GM19463 (cell line): ENCODE data around the gene DCK.
"Not testable (repeated sequence)": the region's sequence is repeated elsewhere in the genome, so short reads cannot be mapped to it uniquely, and the experiment has no call there.

ENCODE experiments used
- ATAC-seq: cut with Tn5 transposase; IDR thresholded peaks from one replicate; pipeline ENCODE4 v1.9.1; 2021; ENCODE audit warnings: mild to moderate bottlenecking, moderate library complexity; ENCODE audit not compliant: unreplicated experiment

DCK gene

DNA sequence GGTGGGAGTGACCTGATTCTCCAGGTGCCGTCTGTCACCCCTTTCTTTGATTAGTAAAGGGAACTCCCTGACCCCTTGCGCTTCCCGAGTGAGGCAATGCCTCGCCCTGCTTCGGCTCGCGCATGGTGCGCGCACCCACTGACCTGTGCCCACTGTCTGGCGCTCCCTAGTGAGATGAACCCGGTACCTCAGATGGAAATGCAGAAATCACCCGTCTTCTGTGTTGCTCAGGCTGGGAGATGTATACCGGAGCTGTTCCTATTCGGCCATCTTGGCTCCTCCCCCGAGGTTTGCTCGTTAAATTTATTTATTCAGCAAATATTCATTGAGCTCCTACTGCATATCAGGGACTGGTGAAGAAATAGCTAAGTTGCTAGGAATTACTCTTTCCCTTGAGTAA lies 66.1 kb downstream of the DCK start:
- not testable (repeated sequence) for ATAC-seq

DNA sequence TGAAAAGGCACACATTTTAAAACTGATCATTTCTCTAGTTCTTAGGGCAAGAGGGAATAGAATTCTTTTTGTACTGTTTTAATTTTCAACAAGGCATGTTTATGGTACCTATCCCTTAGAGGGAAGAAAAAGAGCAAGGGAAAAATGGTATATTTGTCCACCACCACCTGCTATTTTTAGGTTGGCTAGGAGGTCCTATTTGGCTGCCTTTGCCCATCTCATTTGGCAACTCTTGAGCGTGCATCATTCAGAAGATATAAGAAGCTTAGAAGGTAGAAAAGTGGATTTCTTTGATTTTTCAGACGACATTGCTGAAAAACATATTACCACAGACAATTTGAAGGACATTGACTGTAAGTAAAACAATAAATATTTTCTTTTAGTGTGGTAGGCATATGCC lies 69.0 kb downstream of the DCK start:
- ATAC-seq: no peak

GRCh38 chr4:71063711-71064110 lies 70.3 kb downstream of the DCK start:
- ATAC-seq: no peak

- ATAC-seq: no peak
These were observed 71.1 kb downstream of the DCK start for GRCh38 chr4:71064521-71064920.

- no peak for ATAC-seq
These were observed 72.6 kb downstream of the DCK start for GRCh38 chr4:71065991-71066510.

GRCh38 chr4:71066737-71067716 lies 73.6 kb downstream of the DCK start:
- ATAC-seq: no peak

DNA sequence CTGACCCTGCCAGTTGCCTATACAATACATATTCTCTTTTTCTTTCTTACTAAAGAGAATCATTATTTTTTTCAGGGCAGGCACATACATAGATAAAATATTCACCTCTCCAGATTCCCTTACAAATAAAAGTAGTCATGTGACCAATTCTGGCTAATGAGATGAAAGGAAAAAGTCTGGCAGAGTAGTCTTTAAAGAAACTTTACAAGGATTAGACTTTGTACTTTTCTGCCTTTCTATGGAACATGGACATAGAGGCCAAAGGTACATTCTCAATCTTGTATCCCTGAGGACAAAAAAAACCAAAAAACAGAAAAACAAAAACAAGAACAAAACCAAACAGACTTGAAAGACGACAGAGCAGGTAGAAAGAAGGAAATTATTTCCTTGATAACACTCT lies 75.6 kb downstream of the DCK start:
- ATAC-seq: no peak

GRCh38 chr4:71070015-71070414 lies 76.6 kb downstream of the DCK start:
- no peak for ATAC-seq

DNA sequence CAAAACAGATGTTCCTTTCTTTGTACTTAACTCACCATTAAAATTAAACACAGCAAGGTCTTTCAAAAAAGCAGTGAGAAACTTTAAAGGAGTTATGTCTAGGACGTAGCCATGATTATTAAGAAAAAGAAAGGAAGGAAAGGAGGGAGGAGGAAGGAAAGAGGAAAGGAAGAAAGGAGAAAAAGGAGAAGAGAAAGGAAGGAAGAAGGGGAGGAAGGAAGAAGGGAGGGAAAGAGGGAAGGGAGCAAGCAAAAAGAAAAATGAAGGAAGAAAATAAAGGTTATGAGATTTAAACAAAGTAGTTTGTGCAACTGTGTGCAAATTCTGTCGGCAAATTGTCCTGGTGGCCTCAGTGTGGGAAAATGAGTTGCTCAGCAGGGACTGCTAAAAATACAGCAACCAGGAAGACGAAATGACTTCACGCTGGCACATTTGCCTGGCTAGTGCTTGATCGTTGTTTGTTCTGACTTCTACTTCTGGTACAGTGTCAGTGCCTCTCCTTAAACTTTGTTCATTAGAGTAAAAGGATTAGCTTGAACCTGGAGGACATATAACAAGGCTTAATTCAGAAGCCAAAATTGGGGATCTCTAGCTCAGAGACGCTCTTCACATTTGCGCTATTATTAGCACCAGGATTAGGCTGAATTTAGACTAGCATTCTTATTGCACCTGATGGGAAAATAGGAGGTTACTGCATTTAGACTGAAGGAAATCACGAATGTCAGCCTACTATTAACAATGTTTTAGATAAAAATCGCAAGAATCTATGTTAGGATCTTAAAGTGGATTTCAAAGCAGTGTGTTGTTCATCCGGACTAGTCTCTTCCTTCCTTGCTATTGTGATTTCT lies 81.2 kb downstream of the DCK start:
- ATAC-seq: no peak
